ENCODE results near the gene NIN. TPM values are rescaled to one million over a fixed set of nuclear protein-coding genes. Genes with fewer than 3 reads are reported as not detected.

Gene NIN
- total RNA-seq, 4 donors from 2014 or later, result 16.2 to 49.3 (median 29.2) TPM

DNA sequence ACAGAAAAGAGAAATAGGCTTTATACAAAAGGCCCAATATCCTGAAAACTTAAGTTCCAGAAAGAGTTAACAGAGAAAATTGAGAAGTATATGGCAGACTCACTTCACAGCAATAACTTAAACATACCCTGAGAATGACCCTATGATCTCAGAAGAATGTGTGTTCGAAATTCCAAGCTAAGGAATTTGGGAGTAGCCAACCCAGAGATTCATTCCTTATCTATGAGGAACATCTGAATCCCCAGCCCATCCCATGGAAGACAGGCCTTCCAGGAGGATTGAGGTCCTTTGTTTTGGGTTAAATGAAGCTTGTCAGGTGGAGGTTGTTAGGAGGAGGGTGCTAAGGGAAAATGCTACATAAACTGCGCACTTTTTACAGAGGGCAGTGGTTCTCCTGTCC is 155.4 kb downstream of the NIN start:
- Histone ChIP-seq H3K27me3 (no peaks in the 10 kb centered on the region), H3K9me3 (no peaks in the 10 kb centered on the region), H3K4me3 (no peak overlapping the region), H3K27ac (no peak overlapping the region), H3K36me3 (no peaks in the 10 kb centered on the region), H3K4me1 (no peaks in the 10 kb centered on the region)
- in situ Hi-C loops (cut with MboI; ENCODE audit: low sequenced_read_pairs in 4 of 4), result no loop called here
- no peak for TF ChIP-seq CTCF (IDR thresholded peaks at IDR 0.05 in 4 of 5, conservative IDR thresholded peaks at IDR 0.05 in 1 of 5)
- TF ChIP-seq POLR2A (IDR thresholded peaks at IDR 0.05), result no peak
- ATAC-seq (no peak), DNase-seq (no peak)
- intact Hi-C loops (cut with DNase I; ENCODE audit: low total_unique reads), result no loop called here

GRCh38 chr14:50670866-50671256 is 160.1 kb downstream of the NIN start:
- Histone ChIP-seq H3K4me1 (peaks cover 6 to 13% of the 10 kb centered on the region in 2 donors), H3K9me3 (no peaks in the 10 kb centered on the region), H3K4me3 (no peak overlapping the region), H3K27me3 (no peaks in the 10 kb centered on the region), H3K36me3 (no peaks in the 10 kb centered on the region), H3K27ac (no peak overlapping the region)
- TF ChIP-seq CTCF (IDR thresholded peaks at IDR 0.05 in 4 of 5, conservative IDR thresholded peaks at IDR 0.05 in 1 of 5) (no peak), POLR2A (IDR thresholded peaks at IDR 0.05) (no peak)
- intact Hi-C loops (cut with DNase I; ENCODE audit: low total_unique reads), result no loop called here
- DNase-seq, result no peak
- in situ Hi-C loops (cut with MboI; ENCODE audit: low sequenced_read_pairs in 4 of 4), result no loop called here
- ATAC-seq, result no peak

DNA sequence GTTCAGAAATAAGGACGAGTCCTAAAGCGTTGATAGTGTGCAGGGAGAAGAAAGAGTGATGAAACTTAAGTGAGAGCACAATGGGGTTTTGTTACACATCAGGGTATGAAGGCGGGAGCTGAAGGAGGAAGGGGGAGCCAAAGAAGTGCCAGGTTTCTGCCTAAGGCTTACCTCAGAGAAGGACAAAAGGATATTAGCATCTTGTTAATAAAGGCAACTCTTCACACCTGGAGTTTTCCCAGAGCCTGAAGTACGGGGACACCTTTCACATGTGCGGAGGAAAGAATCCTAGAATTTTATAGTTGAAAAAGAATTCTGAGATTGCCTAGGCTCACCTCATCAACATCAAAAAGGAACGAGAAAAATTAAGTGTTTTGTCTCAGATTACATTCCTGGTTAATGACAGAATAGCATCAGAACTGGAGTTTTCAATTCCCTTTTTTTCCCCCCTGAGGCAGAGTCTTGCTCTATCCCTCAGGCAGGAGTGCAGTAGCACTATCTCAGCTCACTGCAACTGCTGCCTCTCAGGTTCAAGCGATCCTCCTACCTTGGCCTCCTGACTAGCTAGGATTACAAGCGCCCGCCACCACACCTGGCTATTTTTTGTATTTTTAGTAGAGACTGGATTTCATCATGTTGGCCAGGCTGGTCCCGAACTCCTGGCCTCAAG is 160.6 kb downstream of the NIN start:
- no peak overlapping the region for H3K27ac ChIP-seq
- intact Hi-C loops (cut with DNase I; ENCODE audit: low total_unique reads) (no loop called here), in situ Hi-C loops (cut with MboI; ENCODE audit: low sequenced_read_pairs in 4 of 4) (no loop called here)
- H3K27me3 ChIP-seq, result no peaks in the 10 kb centered on the region
- H3K36me3 ChIP-seq, result no peaks in the 10 kb centered on the region
- DNase-seq (no peak), ATAC-seq (no peak)
- H3K4me3 ChIP-seq, result no peak overlapping the region
- H3K9me3 ChIP-seq, result no peaks in the 10 kb centered on the region
- TF ChIP-seq POLR2A (IDR thresholded peaks at IDR 0.05) (no peak), CTCF (IDR thresholded peaks at IDR 0.05 in 4 of 5, conservative IDR thresholded peaks at IDR 0.05 in 1 of 5) (no peak)
- H3K4me1 ChIP-seq, result peaks cover 11 to 19% of the 10 kb centered on the region in 2 donors

Other genes with a start within 250 kb of the NIN start
- gene SAV1, start 162.9 kb downstream of the NIN start, total RNA-seq, result 10 to 100 TPM; 18.3 to 68.7 (median 36.8) TPM
- not detected for gene ABHD12B, start 40.9 kb upstream of the NIN start, total RNA-seq
- 1 to 10 TPM; 4.8 to 8.6 (median 6.4) TPM for gene PYGL, start 113.3 kb upstream of the NIN start, total RNA-seq